Limb (tissue), 2 donors: ENCODE measurements around the gene GSTP1.
"Not testable (repeated sequence)": the region's sequence is repeated elsewhere in the genome, so short reads cannot be mapped to it uniquely, and the experiment has no call there.

ENCODE experiments used
- DNase-seq, 2 donors: peaks; one replicate each; pipeline ENCODE4 v3.0.0-alpha.2; 2016; ENCODE audit errors: extremely low spot score in 2 of 2

GSTP1 gene

GRCh38 chr11:67563705-67564114, 19.9 kb upstream of the GSTP1 start:
- DNase-seq = not testable (repeated sequence)

GRCh38 chr11:67564230-67564629, 19.4 kb upstream of the GSTP1 start:
- DNase-seq = no peak

GRCh38 chr11:67571443-67571842, 12.2 kb upstream of the GSTP1 start:
- no peak for DNase-seq

GRCh38 chr11:67572305-67572704, 11.3 kb upstream of the GSTP1 start:
- DNase-seq = no peak

GRCh38 chr11:67572747-67573419, 10.7 kb upstream of the GSTP1 start:
- no peak for DNase-seq

- DNase-seq = no peak
Observed at GRCh38 chr11:67574938-67575337, 8.7 kb upstream of the GSTP1 start.

- no peak for DNase-seq
Observed at GRCh38 chr11:67576735-67577475, 6.7 kb upstream of the GSTP1 start.

- DNase-seq = no peak
Observed at GRCh38 chr11:67577951-67578350, 5.7 kb upstream of the GSTP1 start.

- no peak for DNase-seq
Observed at GRCh38 chr11:67581469-67581868, 2.1 kb upstream of the GSTP1 start.

- no peak for DNase-seq
Observed at GRCh38 chr11:67582011-67582410, 1.6 kb upstream of the GSTP1 start.

- DNase-seq = peak; percentile 64 to 80
Observed at GRCh38 chr11:67584205-67584880, 731 bp downstream of the GSTP1 start.

GRCh38 chr11:67584881-67585873, 1.6 kb downstream of the GSTP1 start:
- DNase-seq = no peak

- DNase-seq = no peak
Observed at GRCh38 chr11:67585911-67586310, 2.3 kb downstream of the GSTP1 start.

- no peak for DNase-seq
Observed at GRCh38 chr11:67586568-67587250, 3.1 kb downstream of the GSTP1 start.

GRCh38 chr11:67588136-67588503, 4.5 kb downstream of the GSTP1 start:
- DNase-seq = no peak

- not testable (repeated sequence) for DNase-seq
Observed at GRCh38 chr11:67588899-67589415, 5.3 kb downstream of the GSTP1 start.

- no peak for DNase-seq
Observed at GRCh38 chr11:67592880-67593564, 9.4 kb downstream of the GSTP1 start.

GRCh38 chr11:67593565-67593905, 9.9 kb downstream of the GSTP1 start:
- DNase-seq = no peak

GRCh38 chr11:67594480-67594879, 10.9 kb downstream of the GSTP1 start:
- no peak for DNase-seq

GRCh38 chr11:67596753-67597300, 13.2 kb downstream of the GSTP1 start:
- no peak for DNase-seq
